Heart left ventricle (tissue), 16 donors: ENCODE results near the gene MUC6. TPM values are rescaled to one million over a fixed set of nuclear protein-coding genes. Genes with fewer than 3 reads are reported as not detected.

Source experiments
- ATAC-seq, 4 donors: fragments of 200-7000 bp; cut with Tn5 transposase; one replicate each; pipeline ENCODE4 v1.9.1; 2020 to 2022; ENCODE audit warnings: moderate library complexity in 4 of 4, mild to moderate bottlenecking in 3 of 4, moderate number of reproducible peaks in 1 of 4
- DNase-seq, 5 donors: peaks; one replicate each; pipeline ENCODE4 v3.0.0-alpha.2; 2020
- H3K27ac ChIP-seq, 12 donors: fragments of 200-600 bp; sonication (generic) in 4 of 12; one replicate each; pipeline versions ENCODE4 v1.5.0 to v1.8.0; 2016 to 2022; ENCODE audit warnings: mild to moderate bottlenecking in 2 of 12
- H3K27me3 ChIP-seq, 9 donors: fragments of 200-600 bp; sonication (generic) in 2 of 9; one replicate each; pipeline versions ENCODE4 v1.5.1 to v1.8.0; 2016 to 2022; ENCODE audit warnings: mild to moderate bottlenecking in 3 of 9
- H3K36me3 ChIP-seq, 9 donors: fragments of 200-600 bp; sonication (generic) in 2 of 9; one replicate each; pipeline versions ENCODE4 v1.5.0 to v1.8.0; 2018 to 2022; ENCODE audit warnings: mild to moderate bottlenecking in 2 of 9
- H3K4me1 ChIP-seq, 12 donors: fragments of 200-600 bp; sonication (generic) in 4 of 12; one replicate each; pipeline versions ENCODE4 v1.5.0 to v1.8.0; 2016 to 2022; ENCODE audit warnings: mild to moderate bottlenecking in 3 of 12
- H3K4me3 ChIP-seq, 12 donors: fragments of 200-600 bp; sonication (generic) in 4 of 12; one replicate each; pipeline versions ENCODE4 v1.5.0 to v1.8.0; 2017 to 2022; ENCODE audit warnings: mild to moderate bottlenecking in 9 of 12, moderate library complexity in 4 of 12
- H3K9me3 ChIP-seq, 12 donors: fragments of 200-600 bp; sonication (generic) in 4 of 12; one replicate each; pipeline versions ENCODE4 v1.5.0 to v1.8.0; 2016 to 2022; ENCODE audit warnings: mild to moderate bottlenecking in 1 of 12
- CTCF ChIP-seq, 12 donors: fragments of 200-600 bp; sonication (generic) in 4 of 12; IDR thresholded peaks; one replicate each; pipeline versions ENCODE4 v1.5.0 to v1.8.0; 2018 to 2022; ENCODE audit warnings: antibody characterized with exemption in 12 of 12, mild to moderate bottlenecking in 5 of 12
- POLR2A ChIP-seq, 2 donors: fragments of 450-650 bp; IDR thresholded peaks; one replicate each; pipeline ENCODE4 v1.6.1; 2017; ENCODE audit warnings: antibody characterized with exemption in 2 of 2, mild to moderate bottlenecking in 2 of 2, moderate library complexity in 2 of 2
- WGBS, 4 donors: extraction: QIAGEN DNeasy Blood & Tissue Kit in 2 of 4; methylation state at CpG; one replicate each; pipeline versions ENCODE4 v1.1.5 to v1.1.7; 2013 to 2018; 5-methylcytosine and 5-hydroxymethylcytosine counted together
- intact Hi-C, 10 donors: fragments of 100-400 bp; cut with DNase I; formaldehyde crosslinking; loops; one replicate each; pipeline versions ENCODE4 v1.11.1 to v1.14.2; 2022
- polyA plus RNA-seq, 2 donors: library from polyadenylated mRNA; stranded (reverse); fragments of 200-250 nt; gene quantifications; one replicate each; pipeline ENCODE4 v1.2.3, GENCODE V29; 2013
- total RNA-seq, 9 donors: library from RNA; depleted of rRNA in 2 of 9; stranded (reverse); fragments of >200 nt in 2 of 9; fragmentation: NEBNext Ultra II Directional in 3 of 9; extraction: Animal tissue kit (Norgen Biotek cat#: 25700) in 3 of 9; gene quantifications; one replicate each; pipeline versions ENCODE4 v1.1.0 to v1.2.4, GENCODE V29; 2016 to 2023
- donor health status: ischemic (EF 13 %, LVEDD 7.1; RV severe dilation, severe dysfunction).
- donor health status: healthy with polysubstance abuse.
- donor health status: DM: no; HTN: yes; CAD: no.
- donor health status: DM: no; HTN: no; CAD: no.
- donor health status: ischemic (EF 25% LVEDD 6.9; RV normal size, moderate dysfunction).
- donor health status: ischemic (EF 25% LVEDD 5.7; RV mildly dilated, moderate dysfunction).
- donor health status: healthy.
- donor health status: DM: yes; HTN: yes; CAD: no.
- donor health status: ischemic (EF 35%, LVEDD 5.7; RV mildly dilated, moderate dysfunction).
- donor health status: nonischemic (EF 11% LVEDD 7.7; RV severe dilation, severe dysfunction).
- donor health status: DM: yes; HTN: yes; CAD: no.
- donor health status: PGD.
- donor health status: ischemic (EF 29% LVEDD 5.4; RV normal size, mild dysfunction).
- donor health status: nonischemic (EF 23%, LVEDD 6.1; RV moderate dilation, normal function).

MUC6 gene
- total and polyA plus RNA-seq, 11 donors: 0.04 to 0.06 TPM; not detected in 9

- TF ChIP-seq CTCF (IDR thresholded peaks at IDR 0.05) (no peak), POLR2A (IDR thresholded peaks at IDR 0.05) (no peak)
- Histone ChIP-seq H3K4me3 (no peak overlapping the region), H3K27ac (no peak overlapping the region), H3K9me3 (no peaks in the 10 kb centered on the region), H3K27me3 (no peaks in the 10 kb centered on the region), H3K36me3 (no peaks in the 10 kb centered on the region), H3K4me1 (no peaks in the 10 kb centered on the region)
- 74 to 89% (median 83%) methylated on average over 15 to 17 of the region's 17 CpGs for WGBS, 4 donors
- ATAC-seq: no peak
- intact Hi-C loops: no loop called here
- DNase-seq: no peak
Observed at GRCh38 chr11:1028291-1028540, 8.3 kb downstream of the MUC6 start.

DNA sequence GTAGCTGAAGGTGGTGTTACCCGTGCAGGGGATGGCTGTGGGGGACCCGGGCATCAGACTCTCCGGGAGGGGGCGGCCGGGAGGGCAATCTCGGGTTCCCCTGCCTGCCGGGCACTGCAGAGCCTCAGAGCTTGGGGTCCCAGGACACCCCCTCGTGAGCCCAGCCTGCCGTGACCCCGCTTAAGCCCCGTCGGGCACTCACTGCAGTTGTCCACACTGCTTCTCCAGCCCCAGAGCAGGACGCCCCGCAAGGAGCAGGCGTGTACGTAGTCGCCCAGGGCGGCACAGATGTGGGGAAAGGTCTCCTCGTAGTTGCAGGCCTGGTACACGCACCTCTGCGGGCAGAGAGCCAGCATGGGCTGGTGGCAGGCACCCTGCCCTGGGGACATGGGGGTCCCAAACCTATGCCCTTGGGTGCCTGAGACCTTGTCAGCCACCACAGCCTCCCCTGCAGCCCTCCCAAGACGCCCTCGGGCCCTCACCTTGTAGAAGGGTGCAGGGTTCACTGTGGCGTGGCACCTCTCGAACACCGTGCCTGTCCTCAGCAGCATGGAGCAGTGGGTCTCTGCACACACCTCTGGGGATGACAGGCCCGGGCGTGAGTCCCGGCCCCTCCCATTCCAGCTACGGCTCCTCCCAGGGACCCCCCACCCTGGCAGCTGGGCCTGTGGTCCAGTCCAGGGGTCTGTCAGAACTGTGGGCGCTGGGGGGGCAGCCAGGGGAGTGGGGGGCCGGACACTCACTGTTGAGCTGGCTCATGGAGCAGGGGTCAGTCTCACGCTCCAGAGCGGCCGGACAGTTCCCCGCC lies 8.8 kb downstream of the MUC6 start:
- Histone ChIP-seq H3K27me3 (no peaks in the 10 kb centered on the region), H3K36me3 (no peaks in the 10 kb centered on the region), H3K27ac (no peak overlapping the region), H3K9me3 (no peaks in the 10 kb centered on the region), H3K4me1 (no peaks in the 10 kb centered on the region), H3K4me3 (no peak overlapping the region)
- WGBS, 4 donors: 85 to 100% (median 87%) methylated on average over 3 to 36 of the region's 36 CpGs
- TF ChIP-seq CTCF (IDR thresholded peaks at IDR 0.05): no peak
- TF ChIP-seq POLR2A (IDR thresholded peaks at IDR 0.05): no peak
- ATAC-seq (no peak), DNase-seq (no peak)
- intact Hi-C loops: no loop called here

- Histone ChIP-seq H3K4me3 (no peak overlapping the region), H3K36me3 (no peaks in the 10 kb centered on the region), H3K27ac (no peak overlapping the region), H3K9me3 (no peaks in the 10 kb centered on the region), H3K27me3 (no peaks in the 10 kb centered on the region), H3K4me1 (no peaks in the 10 kb centered on the region)
- DNase-seq: no peak
- no peak for TF ChIP-seq CTCF (IDR thresholded peaks at IDR 0.05)
- no peak for TF ChIP-seq POLR2A (IDR thresholded peaks at IDR 0.05)
- intact Hi-C loops: no loop called here
- no peak for ATAC-seq
- WGBS, 4 donors: 88 to 89% (median 88%) methylated on average over 35 to 46 of the region's 46 CpGs
Observed at GRCh38 chr11:1026641-1027482, 9.7 kb downstream of the MUC6 start.

- intact Hi-C loops: no loop called here
- 82 to 94% (median 89%) methylated on average over 10 to 14 of the region's 14 CpGs for WGBS, 4 donors
- Histone ChIP-seq H3K4me1 (no peaks in the 10 kb centered on the region), H3K36me3 (no peaks in the 10 kb centered on the region), H3K27ac (no peak overlapping the region), H3K4me3 (no peak overlapping the region), H3K9me3 (no peaks in the 10 kb centered on the region), H3K27me3 (no peaks in the 10 kb centered on the region)
- ATAC-seq (no peak), DNase-seq (no peak)
- TF ChIP-seq POLR2A (IDR thresholded peaks at IDR 0.05) (no peak), CTCF (IDR thresholded peaks at IDR 0.05) (no peak)
Observed at GRCh38 chr11:1026163-1026450, 10.4 kb downstream of the MUC6 start.
